ENCODE results near the gene MBL2.

DNA sequence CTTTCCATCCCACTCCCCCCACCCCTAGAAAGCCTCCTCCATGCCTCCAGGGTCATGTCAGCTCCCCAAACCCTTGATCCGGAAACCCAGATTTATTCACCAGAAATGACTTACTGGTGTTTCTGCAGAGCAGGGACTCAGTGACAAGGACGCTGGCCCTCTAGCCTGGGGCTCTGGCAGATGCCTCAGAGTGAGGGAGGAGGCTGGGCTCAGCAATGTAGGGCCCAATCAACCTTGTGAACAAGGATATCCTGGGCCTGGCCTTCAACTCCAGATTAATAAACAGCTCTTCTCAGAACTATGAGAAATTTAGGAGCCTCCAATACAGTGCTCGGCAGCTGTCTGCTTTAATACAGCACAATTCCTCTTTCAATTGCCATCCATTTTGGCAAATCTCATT lies at the start of gene MBL2:
- TF ChIP-seq EP300 (IDR thresholded peaks at IDR 0.05): no peak
- TF ChIP-seq, protein P1, sequence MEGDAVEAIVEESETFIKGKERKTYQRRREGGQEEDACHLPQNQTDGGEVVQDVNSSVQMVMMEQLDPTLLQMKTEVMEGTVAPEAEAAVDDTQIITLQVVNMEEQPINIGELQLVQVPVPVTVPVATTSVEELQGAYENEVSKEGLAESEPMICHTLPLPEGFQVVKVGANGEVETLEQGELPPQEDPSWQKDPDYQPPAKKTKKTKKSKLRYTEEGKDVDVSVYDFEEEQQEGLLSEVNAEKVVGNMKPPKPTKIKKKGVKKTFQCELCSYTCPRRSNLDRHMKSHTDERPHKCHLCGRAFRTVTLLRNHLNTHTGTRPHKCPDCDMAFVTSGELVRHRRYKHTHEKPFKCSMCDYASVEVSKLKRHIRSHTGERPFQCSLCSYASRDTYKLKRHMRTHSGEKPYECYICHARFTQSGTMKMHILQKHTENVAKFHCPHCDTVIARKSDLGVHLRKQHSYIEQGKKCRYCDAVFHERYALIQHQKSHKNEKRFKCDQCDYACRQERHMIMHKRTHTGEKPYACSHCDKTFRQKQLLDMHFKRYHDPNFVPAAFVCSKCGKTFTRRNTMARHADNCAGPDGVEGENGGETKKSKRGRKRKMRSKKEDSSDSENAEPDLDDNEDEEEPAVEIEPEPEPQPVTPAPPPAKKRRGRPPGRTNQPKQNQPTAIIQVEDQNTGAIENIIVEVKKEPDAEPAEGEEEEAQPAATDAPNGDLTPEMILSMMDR (IDR thresholded peaks at IDR 0.05): no peak

Measured in sigmoid colon (tissue), 4 donors.